ENCODE data around the gene FBXO45. TPM values are rescaled to one million over a fixed set of nuclear protein-coding genes. Genes with fewer than 3 reads are reported as not detected.

The FBXO45 gene
- total and polyA plus RNA-seq, 10 of the 15 experiments (the other 5 are each of a cell fraction or from before 2014, with no cell fraction given) = 4.0 to 17.3 (median 11.8) TPM

DNA sequence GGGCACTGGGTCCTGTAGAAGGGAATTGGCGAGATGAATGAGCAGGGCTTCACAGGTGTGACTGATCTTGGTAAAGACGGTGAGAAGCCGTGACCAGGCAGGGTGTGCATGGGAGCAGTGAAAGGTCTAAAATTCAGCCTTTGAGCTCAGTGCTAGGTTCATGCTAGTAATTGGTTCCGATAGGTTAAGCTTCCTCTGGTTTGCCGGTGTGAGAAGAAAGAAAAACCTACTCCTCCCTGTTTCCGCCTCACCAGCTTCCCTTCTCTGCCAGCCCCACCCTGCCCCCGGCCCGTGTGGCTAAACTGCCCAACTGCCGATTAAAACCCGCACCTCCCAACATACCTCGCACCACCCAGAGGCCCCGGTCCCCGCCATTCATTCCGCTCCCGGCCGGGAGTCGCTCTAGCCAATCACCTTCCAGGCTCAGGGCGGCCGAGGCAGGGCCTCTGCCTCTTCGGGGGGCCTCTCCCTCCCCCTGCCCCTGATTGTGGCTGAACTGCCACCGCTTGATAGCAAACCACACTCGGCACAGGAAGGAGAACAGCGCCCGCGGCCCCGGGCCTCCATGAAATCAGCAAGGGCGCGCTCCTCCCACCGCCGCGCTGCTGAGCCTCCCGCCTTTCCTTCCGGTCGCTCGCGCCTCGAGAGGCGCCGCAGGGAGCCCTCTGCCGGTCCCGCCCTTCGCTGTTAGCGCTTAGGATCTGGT, 63.7 kb downstream of the FBXO45 start (continued):
- TF ChIP-seq, protein P1, sequence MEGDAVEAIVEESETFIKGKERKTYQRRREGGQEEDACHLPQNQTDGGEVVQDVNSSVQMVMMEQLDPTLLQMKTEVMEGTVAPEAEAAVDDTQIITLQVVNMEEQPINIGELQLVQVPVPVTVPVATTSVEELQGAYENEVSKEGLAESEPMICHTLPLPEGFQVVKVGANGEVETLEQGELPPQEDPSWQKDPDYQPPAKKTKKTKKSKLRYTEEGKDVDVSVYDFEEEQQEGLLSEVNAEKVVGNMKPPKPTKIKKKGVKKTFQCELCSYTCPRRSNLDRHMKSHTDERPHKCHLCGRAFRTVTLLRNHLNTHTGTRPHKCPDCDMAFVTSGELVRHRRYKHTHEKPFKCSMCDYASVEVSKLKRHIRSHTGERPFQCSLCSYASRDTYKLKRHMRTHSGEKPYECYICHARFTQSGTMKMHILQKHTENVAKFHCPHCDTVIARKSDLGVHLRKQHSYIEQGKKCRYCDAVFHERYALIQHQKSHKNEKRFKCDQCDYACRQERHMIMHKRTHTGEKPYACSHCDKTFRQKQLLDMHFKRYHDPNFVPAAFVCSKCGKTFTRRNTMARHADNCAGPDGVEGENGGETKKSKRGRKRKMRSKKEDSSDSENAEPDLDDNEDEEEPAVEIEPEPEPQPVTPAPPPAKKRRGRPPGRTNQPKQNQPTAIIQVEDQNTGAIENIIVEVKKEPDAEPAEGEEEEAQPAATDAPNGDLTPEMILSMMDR (IDR thresholded peaks at IDR 0.05 in 2 of 3, conservative IDR thresholded peaks at IDR 0.05 in 1 of 3; ENCODE audit: control insufficient read depth in 2 of 3, extremely low read depth in 1 of 3, insufficient read depth in 1 of 3, low read depth in 3 of 3, low read length in 3 of 3) = peak; percentile 8 to 54 (median 49); a peak in 4 of 6 replicates
- TF ChIP-seq MTA2 (IDR thresholded peaks at IDR 0.05; ENCODE audit: low read depth) (peak; percentile 41; the same call in 1 of the 2 replicates), EZH2 (IDR thresholded peaks at IDR 0.05; ENCODE audit: borderline replicate concordance, control insufficient read depth, low read depth, low read length) (no peak), HDAC6 (IDR thresholded peaks at IDR 0.05; ENCODE audit: unreplicated experiment) (peak; percentile 80), ETV6 (conservative IDR thresholded peaks at IDR 0.05 in 1 of 2, IDR thresholded peaks at IDR 0.05 in 1 of 2; ENCODE audit: borderline replicate concordance in 1 of 2, low read depth in 1 of 2) (peak in 1 of 2 experiments; percentile 62; a peak in 1 of 4 replicates), TBL1XR1 (IDR thresholded peaks at IDR 0.05; ENCODE audit: low read depth, low read length) (no peak), SMC3 (IDR thresholded peaks at IDR 0.05; ENCODE audit: borderline replicate concordance, low read length) (peak; percentile 20; the same call in 1 of the 2 replicates), NFYB (IDR thresholded peaks at IDR 0.05; ENCODE audit: insufficient read depth, low read depth, low read length) (peak; percentile 66; the same call in 1 of the 2 replicates), CHD4 (IDR thresholded peaks at IDR 0.05) (no peak), CBX5 (IDR thresholded peaks at IDR 0.05; ENCODE audit: low read depth) (no peak), POLR2AphosphoS5 (IDR thresholded peaks at IDR 0.05; ENCODE audit: low read length) (peak; percentile 74), BACH1 (IDR thresholded peaks at IDR 0.05; ENCODE audit: borderline replicate concordance) (peak; percentile 19; the same call in 1 of the 2 replicates), MXI1 (IDR thresholded peaks at IDR 0.05; ENCODE audit: low read depth, low read length) (peak; percentile 56; the same call in 1 of the 2 replicates), IKZF2 (IDR thresholded peaks at IDR 0.05) (peak in 1 of 2 experiments; percentile 71; a peak in 3 of 4 replicates), GABPA (IDR thresholded peaks at IDR 0.05; ENCODE audit: low read depth) (0 out of 2 replicates have a peak, but pooled peaks have one; percentile 67), BHLHE40 (IDR thresholded peaks at IDR 0.05; ENCODE audit: borderline replicate concordance in 1 of 2, low read depth in 2 of 2, low read length in 1 of 2) (0 out of 4 replicates have a peak, but pooled peaks of 1 of the 2 experiments have one; percentile 40), SIX5 (IDR thresholded peaks at IDR 0.05; ENCODE audit: low read depth, low read length, severe bottlenecking) (peak; percentile 0)
- TF ChIP-seq, protein P2, sequence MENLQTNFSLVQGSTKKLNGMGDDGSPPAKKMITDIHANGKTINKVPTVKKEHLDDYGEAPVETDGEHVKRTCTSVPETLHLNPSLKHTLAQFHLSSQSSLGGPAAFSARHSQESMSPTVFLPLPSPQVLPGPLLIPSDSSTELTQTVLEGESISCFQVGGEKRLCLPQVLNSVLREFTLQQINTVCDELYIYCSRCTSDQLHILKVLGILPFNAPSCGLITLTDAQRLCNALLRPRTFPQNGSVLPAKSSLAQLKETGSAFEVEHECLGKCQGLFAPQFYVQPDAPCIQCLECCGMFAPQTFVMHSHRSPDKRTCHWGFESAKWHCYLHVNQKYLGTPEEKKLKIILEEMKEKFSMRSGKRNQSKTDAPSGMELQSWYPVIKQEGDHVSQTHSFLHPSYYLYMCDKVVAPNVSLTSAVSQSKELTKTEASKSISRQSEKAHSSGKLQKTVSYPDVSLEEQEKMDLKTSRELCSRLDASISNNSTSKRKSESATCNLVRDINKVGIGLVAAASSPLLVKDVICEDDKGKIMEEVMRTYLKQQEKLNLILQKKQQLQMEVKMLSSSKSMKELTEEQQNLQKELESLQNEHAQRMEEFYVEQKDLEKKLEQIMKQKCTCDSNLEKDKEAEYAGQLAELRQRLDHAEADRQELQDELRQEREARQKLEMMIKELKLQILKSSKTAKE (IDR thresholded peaks at IDR 0.05; ENCODE audit: low read depth, poor library complexity, severe bottlenecking) = peak; percentile 16
- TF ChIP-seq, protein P3, sequence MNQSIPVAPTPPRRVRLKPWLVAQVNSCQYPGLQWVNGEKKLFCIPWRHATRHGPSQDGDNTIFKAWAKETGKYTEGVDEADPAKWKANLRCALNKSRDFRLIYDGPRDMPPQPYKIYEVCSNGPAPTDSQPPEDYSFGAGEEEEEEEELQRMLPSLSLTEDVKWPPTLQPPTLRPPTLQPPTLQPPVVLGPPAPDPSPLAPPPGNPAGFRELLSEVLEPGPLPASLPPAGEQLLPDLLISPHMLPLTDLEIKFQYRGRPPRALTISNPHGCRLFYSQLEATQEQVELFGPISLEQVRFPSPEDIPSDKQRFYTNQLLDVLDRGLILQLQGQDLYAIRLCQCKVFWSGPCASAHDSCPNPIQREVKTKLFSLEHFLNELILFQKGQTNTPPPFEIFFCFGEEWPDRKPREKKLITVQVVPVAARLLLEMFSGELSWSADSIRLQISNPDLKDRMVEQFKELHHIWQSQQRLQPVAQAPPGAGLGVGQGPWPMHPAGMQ (IDR thresholded peaks at IDR 0.05; ENCODE audit: borderline replicate concordance) = no peak
